Effector memory CD8-positive, alpha-beta T cell (primary cell): ENCODE results near the gene BOD1.

Source experiments
- ATAC-seq: fragments of 150-1000 bp; cut with Tn5 transposase; replicated peaks from 2 replicates; pipeline ENCODE4 v1.10.0; 2021; ENCODE audit warnings: mild to moderate bottlenecking, moderate library complexity
- DNase-seq, 3 experiments: peaks; one replicate each; pipeline ENCODE4 v3.0.0; 2021
- H3K27ac Mint-ChIP-seq, 2 donors: one replicate each; pipeline ENCODE4 v1.8.0; 2022; ENCODE audit warnings: mild to moderate bottlenecking in 2 of 2, mixed read lengths in 2 of 2, moderate library complexity in 2 of 2
- H3K27me3 Mint-ChIP-seq, 2 donors: one replicate each; pipeline ENCODE4 v1.8.0; 2022; ENCODE audit warnings: mixed read lengths in 2 of 2
- H3K36me3 Mint-ChIP-seq: one replicate; pipeline ENCODE4 v1.8.0; 2022; ENCODE audit warnings: mild to moderate bottlenecking, moderate library complexity, mixed read lengths; ENCODE audit not compliant: insufficient read depth
- H3K4me1 Mint-ChIP-seq, 2 donors: one replicate each; pipeline ENCODE4 v1.8.0; 2022; ENCODE audit warnings: low read depth in 2 of 2, mixed read lengths in 2 of 2
- H3K4me3 Mint-ChIP-seq, 2 donors: one replicate each; pipeline ENCODE4 v1.8.0; 2022; ENCODE audit warnings: mild to moderate bottlenecking in 2 of 2, mixed read lengths in 2 of 2, moderate library complexity in 2 of 2
- H3K9me3 Mint-ChIP-seq, 2 donors: one replicate each; pipeline ENCODE4 v1.8.0; 2022; ENCODE audit warnings: mixed read lengths in 2 of 2

Gene BOD1

DNA sequence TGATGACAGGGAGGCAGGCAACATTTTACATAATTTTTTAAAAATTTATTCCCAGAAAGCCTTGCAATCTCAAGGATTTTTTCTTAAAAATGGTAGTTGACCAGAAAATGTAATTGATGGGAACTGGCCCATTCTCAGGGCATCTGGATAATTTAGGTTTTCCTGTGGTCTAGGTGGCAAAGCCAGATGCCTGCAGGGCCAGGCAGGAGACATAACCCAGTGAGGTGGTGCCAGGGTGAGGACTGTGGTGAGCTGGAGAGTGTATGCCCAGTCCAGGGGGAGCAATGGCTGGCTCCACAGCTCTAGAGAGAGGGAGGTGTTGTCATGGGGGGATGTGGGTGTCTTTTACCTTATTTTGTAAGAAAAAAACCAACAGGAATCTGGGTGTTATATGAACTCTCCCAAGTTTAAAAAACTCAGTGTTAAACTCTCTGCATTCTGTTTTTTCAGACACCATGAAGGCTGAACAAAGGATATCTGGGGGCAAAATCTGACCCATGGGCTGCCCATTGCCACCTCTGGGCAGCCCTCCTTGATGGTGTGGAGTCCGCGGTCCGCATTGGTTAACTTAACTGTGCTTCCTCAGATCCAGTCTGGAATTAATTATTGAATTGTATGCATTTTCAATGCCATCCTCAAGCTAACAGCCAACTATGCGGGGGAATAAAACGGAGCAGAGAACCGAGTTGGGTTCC is 43.9 kb downstream of the BOD1 start:
- peaks cover 46 to 84% of the 10 kb centered on the region in 2 donors for H3K27me3 Mint-ChIP-seq
- DNase-seq (no peak), ATAC-seq (no peak)
- no peak overlapping the region for H3K27ac Mint-ChIP-seq
- no peaks in the 10 kb centered on the region for H3K9me3 Mint-ChIP-seq
- peaks cover 5 to 9% of the 10 kb centered on the region in 2 donors for H3K4me1 Mint-ChIP-seq
- no peak overlapping the region for H3K4me3 Mint-ChIP-seq
- H3K36me3 Mint-ChIP-seq = peaks cover 4% of the 10 kb centered on the region

DNA sequence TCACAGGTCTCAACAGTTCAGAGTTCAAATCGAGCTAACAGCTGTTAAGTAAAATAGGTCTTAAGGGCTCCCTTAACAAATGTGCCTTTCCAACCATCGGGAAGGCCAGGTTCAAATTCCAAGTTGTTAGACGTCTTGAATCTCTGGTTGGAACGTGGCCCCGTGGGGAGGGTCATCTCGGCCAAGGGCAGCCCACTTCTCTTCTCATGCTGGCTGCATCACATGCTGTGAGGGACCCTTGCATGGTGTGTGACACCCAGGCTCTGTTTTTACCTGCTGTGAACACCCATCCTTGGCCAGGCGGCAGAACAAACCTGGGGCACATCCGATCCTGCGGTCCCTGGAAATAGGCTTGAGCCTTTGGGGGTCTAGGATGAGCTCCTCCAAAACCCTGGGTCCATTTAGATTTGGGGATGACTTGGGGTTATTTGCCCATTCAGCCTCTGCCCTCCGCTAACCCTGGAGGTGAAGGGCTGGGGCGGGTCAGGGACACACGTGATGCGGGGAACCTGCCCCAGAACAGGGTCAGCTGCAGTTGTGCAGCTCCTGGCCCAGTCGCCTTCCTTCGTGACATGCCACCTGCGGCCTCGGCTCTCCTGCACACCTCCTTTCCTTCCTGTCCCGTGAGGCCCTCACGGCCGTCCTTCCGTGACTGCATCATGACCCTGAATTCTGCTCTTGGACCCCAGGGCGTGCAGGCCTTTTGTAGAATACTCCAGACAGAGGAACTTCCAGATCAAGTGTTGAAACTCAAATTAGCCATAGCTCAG is 45.9 kb downstream of the BOD1 start:
- Mint-ChIP-seq H3K27me3 (peaks cover 39 to 78% of the 10 kb centered on the region in 2 donors), H3K4me3 (no peak overlapping the region), H3K36me3 (peaks cover 4% of the 10 kb centered on the region), H3K27ac (no peak overlapping the region), H3K9me3 (no peaks in the 10 kb centered on the region), H3K4me1 (peaks cover 5 to 9% of the 10 kb centered on the region in 2 donors)
- DNase-seq (no peak), ATAC-seq (no peak)

GRCh38 chr5:173568703-173569102 is 47.7 kb downstream of the BOD1 start:
- Mint-ChIP-seq H3K4me1 (peaks cover 5 to 9% of the 10 kb centered on the region in 2 donors), H3K9me3 (no peaks in the 10 kb centered on the region), H3K4me3 (no peak overlapping the region), H3K27ac (no peak overlapping the region), H3K36me3 (peaks cover 4% of the 10 kb centered on the region), H3K27me3 (peaks cover 35 to 77% of the 10 kb centered on the region in 2 donors)
- DNase-seq (no peak), ATAC-seq (no peak)

- DNase-seq (no peak), ATAC-seq (no peak)
- peaks cover 4% of the 10 kb centered on the region for H3K36me3 Mint-ChIP-seq
- no peak overlapping the region for H3K27ac Mint-ChIP-seq
- no peak overlapping the region for H3K4me3 Mint-ChIP-seq
- H3K27me3 Mint-ChIP-seq = peaks cover 37 to 78% of the 10 kb centered on the region in 2 donors
- H3K9me3 Mint-ChIP-seq = peaks cover under 1% of the 10 kb centered on the region in 2 donors
- H3K4me1 Mint-ChIP-seq = peaks cover 5 to 8% of the 10 kb centered on the region in 2 donors
Measured at GRCh38 chr5:173568128-173568527, 48.3 kb downstream of the BOD1 start.

DNA sequence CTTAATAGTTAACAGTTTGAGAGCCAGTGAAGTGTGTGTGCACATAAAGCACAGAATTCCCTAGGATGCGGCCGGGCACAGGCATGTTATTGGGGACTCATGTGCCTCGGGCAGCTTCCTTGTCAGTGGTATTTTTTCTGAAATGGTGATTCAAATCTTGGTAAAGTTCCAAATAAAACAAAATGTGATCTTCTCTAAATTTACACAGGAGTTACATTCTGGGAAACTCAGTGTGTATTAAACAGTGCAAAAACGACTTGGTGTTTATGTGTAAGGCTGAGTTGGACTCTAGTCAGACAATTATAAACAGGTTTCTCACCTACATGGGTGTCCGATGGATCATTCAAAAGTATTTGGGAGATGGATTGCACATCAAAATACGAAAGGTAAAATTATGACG is 48.9 kb downstream of the BOD1 start:
- H3K27ac Mint-ChIP-seq = no peak overlapping the region
- no peak for DNase-seq
- no peak overlapping the region for H3K4me3 Mint-ChIP-seq
- peaks cover 4% of the 10 kb centered on the region for H3K36me3 Mint-ChIP-seq
- peaks cover 0 to 2% of the 10 kb centered on the region in 2 donors for H3K4me1 Mint-ChIP-seq
- peaks cover 37 to 78% of the 10 kb centered on the region in 2 donors for H3K27me3 Mint-ChIP-seq
- H3K9me3 Mint-ChIP-seq = peaks cover 2 to 6% of the 10 kb centered on the region in 2 donors
- ATAC-seq = no peak

GRCh38 chr5:173565491-173566072 is 50.9 kb downstream of the BOD1 start:
- H3K27ac Mint-ChIP-seq = no peak overlapping the region
- peaks cover 5 to 11% of the 10 kb centered on the region in 2 donors for H3K9me3 Mint-ChIP-seq
- no peaks in the 10 kb centered on the region for H3K4me1 Mint-ChIP-seq
- H3K36me3 Mint-ChIP-seq = peaks cover 4% of the 10 kb centered on the region
- ATAC-seq (no peak), DNase-seq (no peak)
- no peak overlapping the region for H3K4me3 Mint-ChIP-seq
- H3K27me3 Mint-ChIP-seq = peaks cover 34 to 75% of the 10 kb centered on the region in 2 donors

- H3K27me3 Mint-ChIP-seq = peaks cover 28 to 72% of the 10 kb centered on the region in 2 donors
- H3K4me1 Mint-ChIP-seq = no peaks in the 10 kb centered on the region
- H3K9me3 Mint-ChIP-seq = peaks cover 5 to 19% of the 10 kb centered on the region in 2 donors
Measured at GRCh38 chr5:173564106-173564505, 52.3 kb downstream of the BOD1 start.

GRCh38 chr5:173563246-173563645 is 53.2 kb downstream of the BOD1 start:
- Mint-ChIP-seq H3K4me3 (no peak overlapping the region), H3K36me3 (peaks cover 6% of the 10 kb centered on the region), H3K27me3 (peaks cover 28 to 69% of the 10 kb centered on the region in 2 donors), H3K4me1 (no peaks in the 10 kb centered on the region), H3K9me3 (peaks cover 5 to 19% of the 10 kb centered on the region in 2 donors), H3K27ac (no peak overlapping the region)
- ATAC-seq (no peak), DNase-seq (no peak)

More at GRCh38 chr5:173564106-173564505, 52.3 kb downstream of the BOD1 start:
- Mint-ChIP-seq H3K4me3 (no peak overlapping the region), H3K36me3 (peaks cover 5% of the 10 kb centered on the region), H3K27ac (no peak overlapping the region)
- no peak for ATAC-seq
- DNase-seq = no peak

GRCh38 chr5:173562451-173562850 is 54.0 kb downstream of the BOD1 start:
- Mint-ChIP-seq H3K36me3 (peaks cover 6% of the 10 kb centered on the region), H3K27me3 (peaks cover 28 to 65% of the 10 kb centered on the region in 2 donors), H3K4me3 (no peak overlapping the region), H3K27ac (no peak overlapping the region), H3K9me3 (peaks cover 5 to 19% of the 10 kb centered on the region in 2 donors), H3K4me1 (no peaks in the 10 kb centered on the region)
- DNase-seq (no peak), ATAC-seq (no peak)
